ENCODE results near the gene MAN1B1.
"Not testable (repeated sequence)": the region's sequence is repeated elsewhere in the genome, so short reads cannot be mapped to it uniquely, and the experiment has no call there.

Gene MAN1B1

GRCh38 chr9:137111788-137112563 lies 25.2 kb downstream of the MAN1B1 start:
- DNase-seq (ENCODE audit: low read depth): no peak

- no peak for DNase-seq (ENCODE audit: low read depth)
These were observed 26.0 kb downstream of the MAN1B1 start for GRCh38 chr9:137112564-137113384.

- DNase-seq (ENCODE audit: low read depth): no peak
These were observed 26.8 kb downstream of the MAN1B1 start for GRCh38 chr9:137113385-137114159.

DNA sequence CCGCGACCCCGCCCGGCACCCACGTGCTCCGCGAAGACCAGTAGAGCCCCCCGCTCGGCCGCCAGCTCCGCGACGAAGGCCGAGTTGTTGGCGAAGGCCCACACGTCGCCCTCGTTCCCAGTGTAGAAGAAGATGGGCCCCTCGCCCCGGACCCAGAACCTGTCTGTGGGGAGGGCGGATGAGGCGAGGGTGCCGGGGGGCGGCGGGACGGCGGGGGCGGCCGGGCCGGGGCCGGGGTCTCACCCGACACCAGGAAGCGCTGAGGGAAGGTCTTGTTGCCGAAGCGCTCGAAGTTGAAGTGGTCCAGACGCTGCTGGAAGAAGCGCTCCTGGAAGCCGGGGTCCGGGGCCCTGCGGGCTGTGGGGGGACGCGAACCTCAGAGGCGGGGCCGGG lies 27.4 kb downstream of the MAN1B1 start:
- DNase-seq (ENCODE audit: low read depth): no peak

DNA sequence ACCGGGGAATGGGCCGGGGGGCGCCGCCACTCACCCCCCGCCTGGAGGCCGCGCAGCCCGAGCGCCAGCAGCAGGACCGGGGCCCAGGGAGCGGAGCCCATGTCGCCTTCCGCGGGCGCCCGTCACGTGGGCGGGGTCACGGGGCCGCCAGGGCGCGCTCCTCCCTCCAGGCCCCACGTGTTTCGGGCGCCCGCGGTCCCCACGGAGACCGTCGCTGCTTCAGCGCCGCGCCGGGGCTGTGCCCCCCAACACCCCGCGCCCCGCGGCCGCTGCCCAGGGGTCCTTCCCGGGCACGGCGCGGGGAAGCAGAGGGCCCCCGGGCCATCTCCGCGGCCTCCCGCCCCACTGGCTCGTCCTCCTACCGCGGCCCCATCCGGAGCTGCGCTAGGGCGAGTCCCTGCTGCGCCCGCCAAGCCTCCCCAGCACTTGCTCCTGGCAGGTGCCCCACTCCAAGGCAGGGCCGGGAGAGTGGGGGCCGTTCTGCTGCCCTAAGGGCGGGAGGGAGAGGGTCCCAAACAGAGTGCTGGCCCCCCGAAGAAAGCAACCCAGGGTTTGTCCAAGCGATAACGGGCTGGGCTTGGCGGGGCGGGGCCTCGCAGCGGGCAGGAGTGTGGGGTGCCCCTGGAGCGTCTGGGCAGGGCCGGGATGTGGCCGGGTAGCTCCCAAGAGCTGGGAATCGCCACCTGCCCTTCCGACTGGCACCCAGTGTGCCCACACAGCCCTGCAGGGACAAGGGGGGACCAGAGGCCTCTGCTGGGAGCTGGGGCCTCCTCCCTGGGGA lies 28.0 kb downstream of the MAN1B1 start, which contains the start of gene DPP7:
Gene DPP7 (minus strand): TSS at position 121 of the 781 bp plus-strand sequence. CDS start 20 bp downstream, at position 101.
- DNase-seq (ENCODE audit: low read depth): peak; percentile 81

- DNase-seq (ENCODE audit: low read depth): no peak
These were observed 28.7 kb downstream of the MAN1B1 start for GRCh38 chr9:137115394-137116026.

DNA sequence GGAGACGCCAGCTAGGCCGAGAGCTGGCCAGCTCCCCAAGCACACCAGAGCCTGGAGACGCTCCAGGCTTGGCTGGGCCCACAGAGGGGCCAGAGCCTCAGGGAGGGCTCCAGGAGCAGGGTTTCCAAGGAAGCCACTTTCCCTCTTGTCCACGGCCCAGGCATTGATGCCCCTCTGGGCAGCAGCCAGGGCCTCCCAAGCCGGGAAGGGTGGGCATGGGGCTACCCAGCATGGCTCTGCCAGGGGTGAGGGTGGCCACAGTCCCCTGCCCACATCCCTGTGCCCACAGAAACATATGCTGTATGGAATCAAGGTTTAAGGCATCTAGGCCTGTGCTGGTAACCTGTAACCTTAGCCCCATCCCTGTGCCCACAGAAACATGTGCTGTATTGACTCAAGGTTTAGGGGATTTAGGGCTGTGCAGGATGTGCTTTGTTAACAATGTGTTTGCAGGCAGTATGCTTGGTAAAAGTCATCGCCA lies 29.3 kb downstream of the MAN1B1 start:
- DNase-seq (ENCODE audit: low read depth): no peak

- DNase-seq (ENCODE audit: low read depth): no peak
These were observed 29.9 kb downstream of the MAN1B1 start for GRCh38 chr9:137116728-137117127.

- DNase-seq (ENCODE audit: low read depth): no peak
These were observed 30.5 kb downstream of the MAN1B1 start for GRCh38 chr9:137117269-137117731.

- DNase-seq (ENCODE audit: low read depth): not testable (repeated sequence)
These were observed 31.4 kb downstream of the MAN1B1 start for GRCh38 chr9:137118092-137118603.

DNA sequence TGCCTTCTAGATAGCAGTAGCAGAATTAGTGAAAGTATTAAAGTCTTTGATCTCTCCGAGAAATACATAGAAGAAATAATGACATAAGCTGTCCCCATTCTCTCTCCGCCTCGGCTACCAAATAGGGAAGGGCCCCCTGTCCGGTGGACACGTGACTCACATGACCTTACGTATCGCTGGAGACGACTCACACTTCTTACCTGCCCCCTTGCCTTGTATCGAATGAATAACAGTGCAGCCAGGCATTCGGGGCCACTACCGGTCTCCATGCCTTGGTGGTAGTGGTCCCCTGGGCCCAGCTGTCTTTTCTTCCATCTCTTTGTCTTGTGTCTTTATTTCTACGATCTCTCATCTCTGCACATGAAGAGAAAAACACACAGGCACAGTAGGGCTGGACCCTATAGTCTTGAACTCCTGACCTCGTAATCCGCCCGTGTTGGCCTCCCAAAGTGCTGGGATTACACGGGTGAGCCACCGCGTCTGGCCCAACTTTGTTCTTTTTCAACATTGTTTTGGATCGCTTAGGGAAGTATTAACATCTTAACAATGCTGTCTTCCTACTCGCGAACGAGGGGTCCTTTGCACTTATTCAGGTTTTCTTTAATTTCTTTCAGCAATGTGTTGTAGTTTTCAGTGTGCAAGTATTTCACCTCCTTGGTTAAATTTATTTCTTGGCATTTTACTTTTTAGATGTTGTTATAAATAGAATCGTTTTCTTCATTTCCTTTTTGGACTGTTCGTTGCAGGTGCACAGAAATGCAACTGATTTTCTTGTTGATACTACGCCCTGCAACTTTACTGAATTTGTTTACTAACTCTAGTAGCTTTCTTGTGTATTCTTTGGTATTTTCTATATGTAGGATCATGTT lies 35.4 kb downstream of the MAN1B1 start:
- DNase-seq (ENCODE audit: low read depth): not testable (repeated sequence)

DNA sequence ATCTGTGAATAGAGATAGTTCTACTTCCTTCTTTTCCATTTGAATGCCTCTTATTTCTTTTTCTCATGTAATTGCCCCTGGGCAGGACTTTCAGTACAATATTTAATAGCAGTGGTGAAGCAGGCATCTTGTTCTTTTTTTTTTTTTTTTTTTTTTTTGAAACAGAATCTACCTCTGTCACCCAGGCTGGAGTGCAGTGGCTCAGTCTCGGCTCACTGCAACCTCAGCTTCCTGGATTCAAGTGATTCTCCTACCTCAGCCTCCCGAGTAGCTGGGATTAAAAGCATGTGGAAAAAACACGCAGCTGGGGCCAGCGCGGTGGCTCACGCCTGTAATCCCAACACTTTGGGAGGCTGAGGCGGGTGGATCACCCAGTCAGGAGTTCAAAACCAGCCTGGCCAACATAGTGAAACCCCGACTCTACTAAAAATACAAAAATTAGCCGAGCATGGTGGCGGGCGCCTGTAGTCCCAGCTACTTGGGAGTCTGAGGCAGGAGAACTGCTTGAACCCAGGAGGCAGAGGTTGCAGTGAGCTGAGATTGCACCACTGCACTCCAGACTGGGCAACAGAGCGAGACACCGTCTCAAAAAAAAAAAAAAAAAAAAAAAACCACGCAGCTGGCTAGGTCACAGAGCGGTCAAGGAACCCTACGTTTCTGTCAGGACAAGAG lies 36.1 kb downstream of the MAN1B1 start:
- not testable (repeated sequence) for DNase-seq (ENCODE audit: low read depth)

DNA sequence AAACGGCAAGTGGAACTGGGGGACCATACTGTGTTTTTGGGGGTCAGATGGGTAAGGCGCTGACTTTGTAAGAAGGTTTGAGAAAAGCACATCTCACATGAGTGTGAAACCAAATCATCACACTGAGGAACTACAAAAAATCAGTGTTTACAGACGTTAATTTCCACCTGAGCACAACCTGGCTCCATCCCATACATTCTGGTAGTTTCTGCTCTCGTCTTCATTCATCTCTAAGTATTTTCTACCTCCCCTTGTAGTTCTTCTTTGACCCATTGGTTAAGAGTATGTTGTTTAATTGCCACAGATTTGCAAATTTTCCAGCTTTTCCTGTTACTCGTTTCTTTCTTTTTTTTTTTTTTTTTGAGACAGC lies 36.7 kb downstream of the MAN1B1 start:
- DNase-seq (ENCODE audit: low read depth): no peak

DNA sequence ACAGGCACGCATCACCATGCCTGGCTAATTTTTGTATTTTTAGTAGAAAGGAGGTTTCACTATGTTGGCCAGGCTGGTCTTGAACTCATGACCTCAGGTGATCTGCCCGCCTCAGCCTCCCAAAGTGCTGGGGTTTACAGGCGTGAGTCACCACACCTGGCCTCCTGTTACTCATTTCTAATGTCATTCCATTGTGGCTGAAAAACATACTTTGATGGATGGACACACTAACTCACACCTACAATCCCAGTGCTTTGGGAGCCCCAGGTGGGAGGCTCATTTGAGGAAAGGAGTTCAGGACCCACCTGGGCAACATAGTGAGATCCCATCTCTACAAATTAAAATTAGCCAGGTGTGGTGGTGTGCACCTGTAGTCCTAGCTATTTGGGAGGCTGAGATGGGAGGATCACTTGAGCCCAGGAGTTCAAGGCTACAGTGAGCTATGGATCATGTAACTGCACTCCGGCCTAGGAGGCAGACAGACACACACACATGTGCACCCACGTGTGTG lies 37.2 kb downstream of the MAN1B1 start:
- DNase-seq (ENCODE audit: low read depth): not testable (repeated sequence)

DNA sequence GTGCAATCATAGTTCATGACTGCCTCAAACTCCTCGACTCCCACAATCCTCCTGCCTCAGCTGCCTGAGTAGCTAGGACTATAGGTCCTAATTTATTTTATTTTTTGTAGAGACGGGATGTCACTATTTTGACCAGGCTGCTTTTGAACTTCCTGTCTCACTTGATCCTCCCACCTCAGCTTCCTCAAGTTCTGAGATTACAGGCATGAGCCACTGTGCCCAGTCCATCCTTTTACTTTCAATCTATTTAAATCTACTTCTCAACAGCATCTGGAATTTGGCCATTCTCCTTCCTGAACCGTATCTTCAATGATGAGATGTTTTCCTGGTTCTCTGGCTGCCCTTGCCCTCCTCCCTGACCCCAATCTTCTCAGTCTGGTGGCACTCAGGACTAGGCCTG lies 40.0 kb downstream of the MAN1B1 start:
- DNase-seq (ENCODE audit: low read depth): no peak

- no peak for DNase-seq (ENCODE audit: low read depth)
These were observed 40.7 kb downstream of the MAN1B1 start for GRCh38 chr9:137127301-137128157.

- DNase-seq (ENCODE audit: low read depth): peak; percentile 20
These were observed 41.5 kb downstream of the MAN1B1 start for GRCh38 chr9:137128158-137128861.
